Thymus (tissue), 11 donors: ENCODE results near the gene DIP2C. TPM values are rescaled to one million over a fixed set of nuclear protein-coding genes. Genes with fewer than 3 reads are reported as not detected.

Source experiments
- DNase-seq, 9 donors: peaks; one replicate each; pipeline ENCODE4 v3.0.0-alpha.2; 2013; ENCODE audit warnings: low spot score in 9 of 9, low read depth in 6 of 9, missing footprints in 1 of 9
- H3K27ac ChIP-seq, 2 donors: one replicate each; pipeline ENCODE4 v1.5.1; 2013; ENCODE audit warnings: control low read depth in 1 of 2, low read depth in 1 of 2, low read length in 1 of 2, mild to moderate bottlenecking in 1 of 2, moderate library complexity in 1 of 2
- H3K27me3 ChIP-seq, 2 donors: one replicate each; pipeline ENCODE4 v1.5.1; 2013; ENCODE audit warnings: low read length in 1 of 2; ENCODE audit not compliant: control insufficient read depth in 2 of 2, insufficient read depth in 1 of 2
- H3K36me3 ChIP-seq, 2 donors: one replicate each; pipeline ENCODE4 v1.5.1; 2013; ENCODE audit warnings: low read length in 1 of 2, mild to moderate bottlenecking in 1 of 2, moderate library complexity in 1 of 2; ENCODE audit not compliant: control insufficient read depth in 2 of 2, insufficient read depth in 2 of 2
- H3K4me1 ChIP-seq, 2 donors: one replicate each; pipeline ENCODE4 v1.5.1; 2013; ENCODE audit warnings: low read length in 2 of 2; ENCODE audit not compliant: control insufficient read depth in 2 of 2, insufficient read depth in 2 of 2
- H3K4me3 ChIP-seq, 2 donors: one replicate each; pipeline ENCODE4 v1.5.1; 2013; ENCODE audit warnings: low read length in 2 of 2, control low read depth in 1 of 2, mild to moderate bottlenecking in 1 of 2
- H3K9me3 ChIP-seq, 2 donors: one replicate each; pipeline ENCODE4 v1.5.1; 2013; ENCODE audit warnings: low read length in 1 of 2, mild to moderate bottlenecking in 1 of 2; ENCODE audit not compliant: control insufficient read depth in 2 of 2, insufficient read depth in 1 of 2
- WGBS: extraction: QIAGEN DNeasy Blood & Tissue Kit; methylation state at CpG from one replicate; pipeline ENCODE4 v1.1.7; 2013; 5-methylcytosine and 5-hydroxymethylcytosine counted together
- polyA plus RNA-seq: library from polyadenylated mRNA; stranded (reverse); fragments of 200-250 nt; gene quantifications from one replicate; pipeline ENCODE4 v1.2.3, GENCODE V29; 2013
- total RNA-seq: library from RNA; stranded (reverse); fragments of 120-200 nt; gene quantifications from one replicate; pipeline ENCODE4 v1.2.4, GENCODE V29; 2013
- donor health status: healthy.

Gene DIP2C
- total and polyA plus RNA-seq, 2 donors, result 2.2 to 3.4 TPM

DNA sequence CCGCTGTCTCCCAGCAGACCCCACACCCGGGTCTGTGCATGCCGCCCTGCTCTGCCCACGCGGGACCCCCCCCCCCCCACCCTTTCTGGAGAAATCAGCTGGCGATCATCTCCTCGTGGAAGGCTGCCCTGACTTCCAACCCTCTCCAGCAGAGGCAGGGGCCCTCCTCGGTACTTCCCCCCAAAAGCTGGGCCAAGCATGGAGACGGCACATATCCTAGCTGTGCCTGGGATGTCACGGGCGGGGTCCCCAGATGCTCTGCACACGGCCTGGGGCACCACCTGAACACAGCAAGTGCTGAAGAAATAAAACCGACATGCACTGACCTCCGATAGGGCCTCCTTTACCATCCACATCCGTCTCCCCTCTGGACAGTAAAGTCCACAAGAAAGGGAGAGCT is 96.0 kb downstream of the DIP2C start:
- 94% methylated on average over 15 of the region's 15 CpGs for WGBS
- Histone ChIP-seq H3K36me3 (no peaks in the 10 kb centered on the region), H3K4me3 (no peak overlapping the region), H3K27me3 (peaks cover 0 to 5% of the 10 kb centered on the region in 2 donors), H3K9me3 (no peaks in the 10 kb centered on the region), H3K27ac (no peak overlapping the region), H3K4me1 (no peaks in the 10 kb centered on the region)
- DNase-seq, result no peak

DNA sequence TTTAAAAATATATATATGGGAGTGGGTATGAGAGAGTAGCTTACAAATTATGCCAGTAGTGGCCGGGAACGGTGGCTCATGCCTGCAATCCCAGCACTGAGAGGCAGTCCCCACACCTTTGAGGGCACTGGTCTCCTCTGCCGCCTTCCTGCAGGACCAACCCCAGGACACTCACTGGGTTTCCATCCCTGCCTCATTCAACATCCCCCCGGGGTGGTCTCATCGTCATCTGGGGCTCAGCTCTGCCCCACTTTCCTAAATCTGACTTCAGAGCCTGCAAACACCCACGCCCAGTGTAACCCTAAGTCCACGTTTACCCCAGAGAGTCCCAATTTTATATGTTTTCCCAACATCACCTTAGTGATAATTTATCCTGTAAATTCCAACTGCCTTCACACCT is 96.5 kb downstream of the DIP2C start:
- no peaks in the 10 kb centered on the region for H3K36me3 ChIP-seq
- no peak for DNase-seq
- H3K27ac ChIP-seq, result no peak overlapping the region
- no peak overlapping the region for H3K4me3 ChIP-seq
- no peaks in the 10 kb centered on the region for H3K4me1 ChIP-seq
- WGBS, result 91% methylated on average over 7 of the region's 7 CpGs
- peaks cover 0 to 5% of the 10 kb centered on the region in 2 donors for H3K27me3 ChIP-seq
- no peaks in the 10 kb centered on the region for H3K9me3 ChIP-seq

DNA sequence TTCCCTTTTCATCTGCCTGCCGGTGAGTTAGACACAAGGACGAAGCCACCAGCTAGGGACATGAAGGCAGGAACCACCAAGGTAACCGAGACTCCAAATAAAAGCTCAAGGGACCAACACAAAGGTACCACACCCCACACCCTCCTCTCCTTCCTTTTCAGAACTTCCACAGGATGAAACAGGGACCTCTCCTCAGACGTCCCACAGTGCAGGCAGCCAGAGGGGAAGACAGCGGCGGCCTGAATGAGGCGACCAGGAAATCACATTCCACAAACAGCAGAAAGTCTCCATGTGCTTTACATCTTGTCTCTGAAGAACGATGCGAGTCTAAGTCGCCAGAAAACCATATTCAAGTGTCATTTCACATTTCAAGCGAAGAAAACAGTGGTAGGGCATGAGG is 97.8 kb downstream of the DIP2C start:
- WGBS, result 46% methylated on average over 11 of the region's 11 CpGs
- H3K36me3 ChIP-seq, result no peaks in the 10 kb centered on the region
- no peak overlapping the region for H3K27ac ChIP-seq
- no peak overlapping the region for H3K4me3 ChIP-seq
- no peak for DNase-seq
- H3K9me3 ChIP-seq, result no peaks in the 10 kb centered on the region
- no peaks in the 10 kb centered on the region for H3K4me1 ChIP-seq
- H3K27me3 ChIP-seq, result peaks cover 0 to 5% of the 10 kb centered on the region in 2 donors

DNA sequence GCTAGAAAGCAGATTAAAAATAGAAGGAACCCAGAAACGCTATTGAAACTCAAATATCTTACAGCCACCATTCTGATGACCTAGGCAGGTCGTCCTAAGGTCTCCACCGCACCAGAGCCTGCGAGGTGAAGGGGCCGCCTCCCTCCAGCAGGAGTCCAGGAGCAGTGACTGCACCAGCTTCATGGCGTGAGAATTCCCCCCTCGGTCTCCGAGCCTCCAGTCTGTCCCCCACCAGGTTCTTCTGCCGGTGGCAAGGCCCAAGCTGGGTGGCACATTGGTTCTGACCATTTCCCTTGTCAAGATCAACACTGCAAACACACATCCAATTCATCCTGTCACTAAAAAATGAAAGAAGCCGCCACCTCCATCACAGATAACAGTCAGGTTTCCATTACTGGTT is 98.7 kb downstream of the DIP2C start:
- 93% methylated on average over 10 of the region's 10 CpGs for WGBS
- no peaks in the 10 kb centered on the region for H3K4me1 ChIP-seq
- no peaks in the 10 kb centered on the region for H3K36me3 ChIP-seq
- H3K9me3 ChIP-seq, result no peaks in the 10 kb centered on the region
- no peak overlapping the region for H3K4me3 ChIP-seq
- H3K27ac ChIP-seq, result no peak overlapping the region
- DNase-seq, result no peak
- H3K27me3 ChIP-seq, result peaks cover 0 to 5% of the 10 kb centered on the region in 2 donors

DNA sequence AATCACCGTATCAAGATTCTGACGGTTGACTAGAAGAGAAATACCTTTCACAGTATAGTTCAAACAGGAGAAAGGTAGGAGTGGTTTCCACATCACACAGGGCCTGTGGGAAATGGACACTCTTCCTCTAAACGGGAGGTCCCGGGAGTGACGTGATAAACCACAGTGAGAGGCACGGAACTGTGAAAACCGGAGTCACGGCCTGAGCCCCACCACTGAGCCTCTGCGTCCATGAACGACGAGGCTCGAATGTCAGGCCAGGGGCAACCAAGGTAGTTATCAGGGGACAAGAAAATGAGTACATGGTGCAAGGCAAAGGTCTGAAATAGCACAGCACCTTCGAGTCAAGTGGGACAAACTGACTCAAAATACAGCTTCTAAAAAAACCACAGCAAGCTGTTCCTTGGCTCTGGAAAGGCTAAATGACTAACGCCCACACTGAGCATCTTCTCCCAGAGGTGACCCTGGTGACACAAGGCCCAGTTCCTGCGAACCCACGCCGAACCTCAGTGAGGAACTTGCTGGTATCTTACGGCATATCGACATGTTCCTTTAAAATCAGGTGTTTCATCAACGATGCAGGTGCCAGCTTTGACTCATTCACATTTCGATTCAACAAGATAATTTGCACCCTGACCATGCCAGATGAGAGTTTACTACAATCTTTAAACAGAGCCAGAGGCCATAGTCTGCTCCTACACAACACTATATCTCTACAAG is 99.3 kb downstream of the DIP2C start:
- Histone ChIP-seq H3K36me3 (no peaks in the 10 kb centered on the region), H3K27me3 (peaks cover 0 to 5% of the 10 kb centered on the region in 2 donors), H3K9me3 (no peaks in the 10 kb centered on the region), H3K4me3 (no peak overlapping the region), H3K27ac (no peak overlapping the region), H3K4me1 (no peaks in the 10 kb centered on the region)
- WGBS, result 93% methylated on average over 21 of the region's 21 CpGs
- no peak for DNase-seq

DNA sequence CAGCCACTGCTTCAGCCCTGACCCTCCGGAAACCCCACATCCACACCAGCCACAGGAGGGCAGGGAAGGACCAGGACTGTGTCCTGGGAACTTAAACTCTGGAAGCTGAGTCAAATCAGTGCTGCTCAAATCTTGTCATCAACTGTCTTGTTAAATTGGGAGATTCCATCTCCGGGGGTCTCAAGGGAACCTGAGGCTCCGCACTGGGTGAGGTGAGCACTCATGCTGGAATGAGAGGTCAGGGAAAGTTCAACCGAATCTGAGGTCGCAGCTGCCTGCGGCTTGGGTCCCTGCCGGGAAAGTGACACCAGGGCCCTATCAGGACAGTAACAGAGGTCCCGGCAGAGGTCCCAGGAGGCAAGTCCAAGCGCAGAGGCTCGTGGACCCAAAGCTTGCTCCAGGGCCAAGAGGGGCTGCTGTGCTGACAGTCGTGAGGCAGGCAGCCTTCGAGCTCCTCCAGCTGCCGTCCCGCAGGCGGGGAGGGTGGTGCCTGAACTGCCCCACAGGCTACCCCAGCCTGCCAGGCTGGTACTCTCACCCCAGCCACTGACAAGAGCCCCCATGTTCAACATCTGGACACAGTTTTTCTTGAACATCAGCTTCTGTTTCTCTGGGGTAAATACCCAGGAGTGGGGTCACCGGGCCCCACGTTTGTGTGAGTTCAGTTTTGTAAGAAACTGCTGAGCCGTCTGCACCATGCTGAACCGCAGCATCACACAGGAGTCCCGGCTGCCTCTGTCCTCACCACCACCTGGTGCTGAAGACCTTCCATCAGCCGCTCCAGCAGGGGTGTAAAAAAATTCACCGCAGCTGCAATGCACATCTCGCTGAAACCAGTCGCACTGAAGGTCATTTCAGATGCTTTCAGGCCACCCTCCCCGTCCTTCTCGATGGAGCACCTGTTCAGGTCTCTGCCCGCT is 101.0 kb downstream of the DIP2C start:
- WGBS, result 87% methylated on average over 27 of the region's 27 CpGs
- Histone ChIP-seq H3K36me3 (no peaks in the 10 kb centered on the region), H3K4me3 (no peak overlapping the region), H3K27ac (no peak overlapping the region), H3K9me3 (no peaks in the 10 kb centered on the region), H3K4me1 (no peaks in the 10 kb centered on the region), H3K27me3 (peaks cover 0 to 5% of the 10 kb centered on the region in 2 donors)
- DNase-seq, result no peak

DNA sequence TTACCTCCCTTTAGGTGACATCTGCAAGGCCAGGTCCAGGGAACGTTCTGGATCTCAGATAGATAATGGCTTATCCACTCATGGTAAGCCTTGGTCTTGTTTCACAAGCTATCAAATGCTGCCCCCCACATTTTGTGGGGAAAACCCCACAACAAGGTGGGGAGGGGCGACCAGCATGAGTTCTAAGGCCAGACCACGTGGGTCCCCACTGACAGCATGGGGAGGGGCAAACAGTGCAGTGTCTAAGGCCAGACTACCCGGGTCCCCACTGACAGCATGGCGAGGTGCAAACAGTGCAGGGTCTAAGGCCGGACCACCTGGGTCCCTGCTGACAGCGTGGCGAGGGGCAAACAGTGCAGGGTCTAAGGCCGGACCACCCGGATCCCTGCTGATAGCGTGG is 102.8 kb downstream of the DIP2C start:
- H3K4me1 ChIP-seq, result no peaks in the 10 kb centered on the region
- no peak overlapping the region for H3K4me3 ChIP-seq
- 93% methylated on average over 11 of the region's 11 CpGs for WGBS
- H3K27me3 ChIP-seq, result peaks cover 0 to 4% of the 10 kb centered on the region in 2 donors
- H3K27ac ChIP-seq, result no peak overlapping the region
- DNase-seq, result no peak
- no peaks in the 10 kb centered on the region for H3K36me3 ChIP-seq
- no peaks in the 10 kb centered on the region for H3K9me3 ChIP-seq

DNA sequence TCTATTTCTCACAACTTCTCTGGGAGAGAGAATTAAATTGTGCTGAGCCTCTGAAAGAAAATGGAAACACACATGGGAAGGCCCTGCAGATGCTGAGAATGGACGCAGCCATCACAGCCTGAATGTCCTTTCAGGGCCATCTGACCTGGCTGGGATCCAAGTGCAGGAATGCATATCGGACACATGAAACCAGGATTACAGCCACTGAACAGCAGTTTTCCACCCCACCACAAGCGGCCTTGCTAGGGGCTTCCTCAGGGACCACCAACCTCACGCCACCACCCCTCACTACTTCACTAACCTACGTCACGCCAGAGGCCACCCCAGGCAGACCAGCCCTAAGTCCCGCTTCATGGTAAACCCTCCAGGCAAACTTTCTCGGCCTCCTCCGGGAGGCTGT is 103.3 kb downstream of the DIP2C start:
- DNase-seq, result no peak

DNA sequence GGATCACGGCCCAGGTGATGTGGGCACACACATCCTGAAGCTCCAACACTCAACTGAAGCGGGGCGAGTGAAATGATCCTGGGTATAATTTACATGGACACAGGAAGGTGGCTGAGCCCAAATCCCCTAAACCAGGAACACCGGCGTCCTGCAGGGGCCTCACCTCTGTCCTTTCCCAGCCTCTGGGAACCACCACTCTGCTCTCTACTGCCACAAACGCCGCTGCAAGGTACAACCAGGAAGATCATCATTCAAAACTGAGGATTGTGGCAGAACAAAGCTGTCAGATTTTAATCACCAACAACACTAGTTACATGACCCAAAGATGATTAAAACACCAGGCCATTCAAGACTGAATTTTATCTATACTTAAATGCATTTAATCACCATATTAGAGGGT is 104.0 kb downstream of the DIP2C start:
- Histone ChIP-seq H3K36me3 (no peaks in the 10 kb centered on the region), H3K27ac (no peak overlapping the region), H3K27me3 (no peaks in the 10 kb centered on the region), H3K4me3 (no peak overlapping the region), H3K4me1 (no peaks in the 10 kb centered on the region), H3K9me3 (no peaks in the 10 kb centered on the region)
- no peak for DNase-seq
- 93% methylated on average over 7 of the region's 7 CpGs for WGBS

More for the DNA sequence above, 103.3 kb downstream of the DIP2C start:
- peaks cover 0 to 2% of the 10 kb centered on the region in 2 donors for H3K27me3 ChIP-seq
- 97% methylated on average over 9 of the region's 9 CpGs for WGBS
- no peak overlapping the region for H3K27ac ChIP-seq
- no peaks in the 10 kb centered on the region for H3K9me3 ChIP-seq
- no peaks in the 10 kb centered on the region for H3K4me1 ChIP-seq
- no peaks in the 10 kb centered on the region for H3K36me3 ChIP-seq
- H3K4me3 ChIP-seq, result no peak overlapping the region
